ENCODE data around the gene TGIF2. TPM values are rescaled to one million over a fixed set of nuclear protein-coding genes. Genes with fewer than 3 reads are reported as not detected.
A peak's percentile ranks its signal among the peaks of the same experiment; 100 is the strongest.

Gene TGIF2
- total RNA-seq (10 to 100 TPM; 14.2 to 26.2 TPM), polyA plus RNA-seq (ENCODE audit: insufficient read length in 2 of 2) (10 to 100 TPM; 20.6 to 20.8 TPM)
- long read RNA-seq, donor 1, partial matches to known transcripts: 0 of 5 reads
- long read RNA-seq, donor 1, other reads (novel, unspliced or antisense): 0 of 5 reads
- long read RNA-seq, donor 2, partial matches to known transcripts: 0 of 5 reads
- long read RNA-seq, donor 2, other reads (novel, unspliced or antisense): 0 of 5 reads
- long read RNA-seq, donor 3, partial matches to known transcripts: 0 of 2 reads
- long read RNA-seq, donor 3, other reads (novel, unspliced or antisense): 0 of 2 reads
- long read RNA-seq, donor 4, partial matches to known transcripts: 0 of 4 reads
- long read RNA-seq, donor 4, other reads (novel, unspliced or antisense): 0 of 4 reads

DNA sequence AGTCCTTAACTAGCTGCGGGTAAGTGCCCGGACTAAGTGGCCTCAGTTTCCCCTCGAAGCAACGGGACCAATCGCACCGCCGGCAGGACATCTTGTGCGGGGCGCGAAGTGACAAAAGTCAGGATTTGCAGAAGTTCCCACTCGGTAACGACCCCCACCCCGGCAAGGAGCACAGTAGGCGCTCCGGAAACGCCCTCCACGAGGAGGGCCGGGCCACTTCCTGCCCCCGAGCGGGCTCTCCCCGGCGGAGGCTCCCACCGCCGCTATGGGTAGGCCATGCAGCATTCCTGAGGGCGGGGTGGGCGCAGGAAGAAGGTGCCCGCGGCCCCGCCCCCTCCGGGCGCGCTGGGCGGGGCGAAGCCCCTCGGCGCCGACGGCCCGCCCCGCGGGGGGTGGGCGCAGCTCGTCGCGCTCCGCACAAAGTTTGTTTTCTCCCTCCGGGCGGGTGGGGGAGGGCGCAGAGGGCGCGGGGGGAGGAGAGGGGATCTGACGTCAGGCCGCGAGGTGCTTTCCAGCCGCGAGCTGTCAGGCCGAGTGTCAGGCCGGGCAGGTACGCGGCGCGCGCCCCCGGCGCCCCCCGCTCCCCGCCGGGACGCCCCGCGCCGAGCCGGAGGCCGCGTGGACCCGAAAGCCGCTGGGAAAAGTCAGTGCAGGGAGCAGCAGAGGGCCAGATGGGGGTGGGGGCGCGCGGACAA, at the start of gene TGIF2:
TGIF2 (plus strand) TSS at position 495 of the 695 bp plus-strand sequence. CDS start 5,178 bp downstream, outside the sequence.
- WGBS (ENCODE audit: insufficient coverage): 1% methylated on average over 71 of the region's 80 CpGs
- Histone ChIP-seq H3K27ac (ENCODE audit: low read depth, low read length) (peak within 1 kb of the TSS; percentile 92), H3K27me3 (ENCODE audit: control insufficient read depth, insufficient read depth, low read length) (peaks cover 21% of the 10 kb centered on the region), H3K9me3 (ENCODE audit: control insufficient read depth, insufficient read depth, low read length) (no peaks in the 10 kb centered on the region), H3K4me3 (ENCODE audit: low read depth, low read length) (peak within 1 kb of the TSS; percentile 82), H3K4me1 (ENCODE audit: control insufficient read depth, insufficient read depth, low read length) (peaks cover 40% of the 10 kb centered on the region), H3K36me3 (ENCODE audit: control insufficient read depth, insufficient read depth, low read length) (peaks cover 2% of the 10 kb centered on the region)
- DNase-seq (ENCODE audit: low read depth in 4 of 6, low spot score in 6 of 6): peak in 4 of 6 donors; percentile 46 to 93 (median 68)

- Histone ChIP-seq H3K4me3 (ENCODE audit: low read depth, low read length) (no peak overlapping the region), H3K9me3 (ENCODE audit: control insufficient read depth, insufficient read depth, low read length) (no peaks in the 10 kb centered on the region), H3K27ac (ENCODE audit: low read depth, low read length) (no peak overlapping the region), H3K4me1 (ENCODE audit: control insufficient read depth, insufficient read depth, low read length) (no peaks in the 10 kb centered on the region), H3K36me3 (ENCODE audit: control insufficient read depth, insufficient read depth, low read length) (peaks cover 86% of the 10 kb centered on the region), H3K27me3 (ENCODE audit: control insufficient read depth, insufficient read depth, low read length) (no peaks in the 10 kb centered on the region)
- DNase-seq (ENCODE audit: low read depth in 4 of 6, low spot score in 6 of 6): no peak
- 88% methylated on average over 13 of the region's 17 CpGs for WGBS (ENCODE audit: insufficient coverage)
These were observed 47.6 kb upstream of the TGIF2 start for GRCh38 chr20:36525620-36526365.

DNA sequence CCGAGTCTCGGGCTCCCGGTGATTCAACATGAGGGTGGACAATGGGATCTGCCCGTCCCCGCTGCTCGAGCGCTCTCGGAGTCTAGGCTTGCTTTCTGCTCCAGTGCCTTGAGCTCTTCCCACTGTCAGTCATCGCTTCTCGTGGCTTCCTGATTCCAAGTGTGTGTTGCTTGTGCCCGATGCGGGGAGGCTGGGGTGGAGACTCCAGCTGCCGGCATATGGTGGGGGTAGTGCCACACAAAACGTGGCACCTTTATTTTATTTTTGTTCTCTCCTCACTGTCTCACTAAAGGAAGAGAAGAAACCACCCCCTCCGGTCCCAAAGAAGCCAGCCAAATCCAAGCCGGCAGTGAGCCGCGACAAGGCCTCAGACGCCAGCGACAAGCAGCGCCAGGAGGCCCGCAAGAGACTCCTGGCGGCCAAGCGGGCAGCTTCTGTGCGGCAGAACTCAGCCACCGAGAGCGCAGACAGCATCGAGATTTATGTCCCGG, 46.8 kb upstream of the TGIF2 start:
- Histone ChIP-seq H3K4me3 (ENCODE audit: low read depth, low read length) (no peak overlapping the region), H3K4me1 (ENCODE audit: control insufficient read depth, insufficient read depth, low read length) (no peaks in the 10 kb centered on the region), H3K27ac (ENCODE audit: low read depth, low read length) (no peak overlapping the region), H3K27me3 (ENCODE audit: control insufficient read depth, insufficient read depth, low read length) (no peaks in the 10 kb centered on the region), H3K9me3 (ENCODE audit: control insufficient read depth, insufficient read depth, low read length) (no peaks in the 10 kb centered on the region), H3K36me3 (ENCODE audit: control insufficient read depth, insufficient read depth, low read length) (peaks cover 83% of the 10 kb centered on the region)
- DNase-seq (ENCODE audit: low read depth in 4 of 6, low spot score in 6 of 6): no peak
- WGBS (ENCODE audit: insufficient coverage): 89% methylated on average over 26 of the region's 29 CpGs

DNA sequence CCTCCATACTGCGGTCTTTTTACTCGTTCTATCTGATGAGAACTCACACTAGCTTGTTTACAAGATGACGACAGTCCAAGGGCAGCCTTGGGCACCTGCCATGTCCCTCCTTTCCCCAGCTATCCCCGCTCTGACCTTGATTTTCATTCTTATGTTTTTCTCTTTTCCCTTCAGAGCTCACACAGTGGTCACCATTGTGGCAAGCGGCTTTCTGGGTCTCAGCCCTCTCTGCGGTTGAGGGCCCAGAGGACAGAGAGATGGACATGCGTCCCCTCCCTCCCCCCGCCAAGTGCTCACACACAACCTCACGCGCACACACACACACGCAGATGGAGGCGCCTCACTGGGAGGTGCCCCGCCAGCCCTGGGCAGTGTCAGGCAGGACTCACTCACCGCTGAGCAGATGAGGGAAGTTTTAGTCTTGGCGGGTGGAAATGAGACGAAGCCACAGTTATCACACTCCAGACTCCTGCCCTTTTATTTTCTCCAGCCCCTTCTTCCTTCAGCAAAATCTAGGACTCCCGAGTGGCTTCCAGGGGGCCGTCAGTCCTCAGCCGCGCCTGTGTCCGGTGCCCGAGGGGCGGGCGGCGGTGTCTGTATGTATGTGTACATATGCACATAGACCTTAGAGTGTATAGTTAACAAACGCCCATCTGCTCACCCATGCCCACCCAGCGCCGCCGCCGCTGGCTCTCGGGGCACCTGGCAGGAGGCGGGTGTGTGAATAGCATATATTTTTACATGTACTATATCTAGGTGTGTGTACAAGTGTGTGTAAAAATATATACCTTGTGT, 45.9 kb upstream of the TGIF2 start:
- Histone ChIP-seq H3K4me1 (ENCODE audit: control insufficient read depth, insufficient read depth, low read length) (no peaks in the 10 kb centered on the region), H3K27me3 (ENCODE audit: control insufficient read depth, insufficient read depth, low read length) (no peaks in the 10 kb centered on the region), H3K27ac (ENCODE audit: low read depth, low read length) (no peak overlapping the region), H3K36me3 (ENCODE audit: control insufficient read depth, insufficient read depth, low read length) (peaks cover 76% of the 10 kb centered on the region), H3K9me3 (ENCODE audit: control insufficient read depth, insufficient read depth, low read length) (no peaks in the 10 kb centered on the region), H3K4me3 (ENCODE audit: low read depth, low read length) (no peak overlapping the region)
- 83% methylated on average over 6 of the region's 32 CpGs for WGBS (ENCODE audit: insufficient coverage)
- DNase-seq (ENCODE audit: low read depth in 4 of 6, low spot score in 6 of 6): no peak

GRCh38 chr20:36528176-36528874, 45.1 kb upstream of the TGIF2 start:
- no peaks in the 10 kb centered on the region for H3K4me1 ChIP-seq (ENCODE audit: control insufficient read depth, insufficient read depth, low read length)
- no peak overlapping the region for H3K4me3 ChIP-seq (ENCODE audit: low read depth, low read length)
- DNase-seq (ENCODE audit: low read depth in 4 of 6, low spot score in 6 of 6): no peak
- no peaks in the 10 kb centered on the region for H3K9me3 ChIP-seq (ENCODE audit: control insufficient read depth, insufficient read depth, low read length)
- no peaks in the 10 kb centered on the region for H3K27me3 ChIP-seq (ENCODE audit: control insufficient read depth, insufficient read depth, low read length)
- H3K27ac ChIP-seq (ENCODE audit: low read depth, low read length): no peak overlapping the region
- 85% methylated on average over 12 of the region's 18 CpGs for whole genome bisulfite sequencing (ENCODE audit: insufficient coverage)
- H3K36me3 ChIP-seq (ENCODE audit: control insufficient read depth, insufficient read depth, low read length): peaks cover 69% of the 10 kb centered on the region

DNA sequence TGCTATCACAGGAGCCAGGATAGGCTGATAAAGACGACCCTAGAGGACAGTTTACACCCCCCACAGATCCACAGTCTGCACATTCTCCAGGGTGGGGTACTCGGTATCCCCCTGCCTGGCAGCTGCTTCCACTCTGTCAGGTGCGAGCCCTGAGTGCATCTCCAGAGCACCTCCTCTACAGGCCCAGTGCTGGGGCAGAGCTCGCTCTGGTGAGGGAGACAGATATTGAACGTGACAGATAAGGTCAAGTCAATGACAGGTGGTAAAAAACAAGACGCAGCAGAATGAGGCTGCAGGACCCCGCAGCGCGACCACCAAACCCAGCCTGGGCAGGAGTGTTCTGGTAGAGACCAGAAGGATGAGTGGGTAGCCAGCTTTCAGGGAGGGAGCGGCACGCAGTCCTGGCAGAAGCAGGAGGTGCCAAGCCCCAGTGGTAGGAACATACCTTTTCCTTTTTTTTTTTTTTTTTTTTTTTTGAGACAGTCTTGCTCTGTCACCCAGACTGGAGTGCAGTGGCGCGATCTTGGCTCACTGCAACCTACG, 44.5 kb upstream of the TGIF2 start:
- H3K36me3 ChIP-seq (ENCODE audit: control insufficient read depth, insufficient read depth, low read length): peaks cover 67% of the 10 kb centered on the region
- H3K27ac ChIP-seq (ENCODE audit: low read depth, low read length): no peak overlapping the region
- H3K4me1 ChIP-seq (ENCODE audit: control insufficient read depth, insufficient read depth, low read length): no peaks in the 10 kb centered on the region
- WGBS (ENCODE audit: insufficient coverage): 100% methylated on average over 7 of the region's 14 CpGs
- no peak overlapping the region for H3K4me3 ChIP-seq (ENCODE audit: low read depth, low read length)
- no peak for DNase-seq (ENCODE audit: low read depth in 4 of 6, low spot score in 6 of 6)
- no peaks in the 10 kb centered on the region for H3K27me3 ChIP-seq (ENCODE audit: control insufficient read depth, insufficient read depth, low read length)
- H3K9me3 ChIP-seq (ENCODE audit: control insufficient read depth, insufficient read depth, low read length): no peaks in the 10 kb centered on the region

GRCh38 chr20:36532388-36532787, 41.0 kb upstream of the TGIF2 start:
- Histone ChIP-seq H3K27ac (ENCODE audit: low read depth, low read length) (no peak overlapping the region), H3K9me3 (ENCODE audit: control insufficient read depth, insufficient read depth, low read length) (no peaks in the 10 kb centered on the region), H3K4me3 (ENCODE audit: low read depth, low read length) (no peak overlapping the region), H3K36me3 (ENCODE audit: control insufficient read depth, insufficient read depth, low read length) (peaks cover 34% of the 10 kb centered on the region), H3K27me3 (ENCODE audit: control insufficient read depth, insufficient read depth, low read length) (no peaks in the 10 kb centered on the region), H3K4me1 (ENCODE audit: control insufficient read depth, insufficient read depth, low read length) (no peaks in the 10 kb centered on the region)
- DNase-seq (ENCODE audit: low read depth in 4 of 6, low spot score in 6 of 6): no peak
- WGBS (ENCODE audit: insufficient coverage): 93% methylated on average over 9 of the region's 10 CpGs

GRCh38 chr20:36532822-36533221, 40.6 kb upstream of the TGIF2 start:
- Histone ChIP-seq H3K9me3 (ENCODE audit: control insufficient read depth, insufficient read depth, low read length) (no peaks in the 10 kb centered on the region), H3K4me3 (ENCODE audit: low read depth, low read length) (no peak overlapping the region), H3K27ac (ENCODE audit: low read depth, low read length) (no peak overlapping the region), H3K36me3 (ENCODE audit: control insufficient read depth, insufficient read depth, low read length) (peaks cover 30% of the 10 kb centered on the region), H3K27me3 (ENCODE audit: control insufficient read depth, insufficient read depth, low read length) (no peaks in the 10 kb centered on the region), H3K4me1 (ENCODE audit: control insufficient read depth, insufficient read depth, low read length) (no peaks in the 10 kb centered on the region)
- 100% methylated on average over 2 of the region's 3 CpGs for WGBS (ENCODE audit: insufficient coverage)
- DNase-seq (ENCODE audit: low read depth in 4 of 6, low spot score in 6 of 6): no peak
